HepG2 (cell line): ENCODE data around the gene PDP2. TPM values are rescaled to one million over a fixed set of nuclear protein-coding genes. Genes with fewer than 3 reads are reported as not detected.

ENCODE experiments used
- ELF1 ChIP-seq: sonication (generic); formaldehyde crosslinking; IDR thresholded peaks from 2 replicates; pipeline ENCODE4 v1.4.0; 2020; ENCODE audit warnings: missing genetic modification reagents
- FOXJ3 ChIP-seq: sonication (generic); formaldehyde crosslinking; IDR thresholded peaks from 2 replicates; pipeline ENCODE4 v1.4.0; 2020; ENCODE audit warnings: missing genetic modification reagents, mild to moderate bottlenecking, borderline replicate concordance
- GATAD1 ChIP-seq: IDR thresholded peaks from 2 replicates; pipeline ENCODE4 v1.6.1; 2016; ENCODE audit warnings: missing genetic modification reagents, missing compliant biosample characterization
- HMGXB4 ChIP-seq, 2 experiments: sonication (generic) in 1 of 2; formaldehyde crosslinking in 1 of 2; IDR thresholded peaks; 2 replicates each; pipeline versions ENCODE4 v1.4.0 to v1.6.1; 2018 to 2020; ENCODE audit warnings: missing genetic modification reagents in 2 of 2, borderline replicate concordance in 1 of 2, low read depth in 1 of 2, mild to moderate bottlenecking in 1 of 2, missing biosample characterization in 1 of 2
- NFATC3 ChIP-seq: sonication (generic); formaldehyde crosslinking; IDR thresholded peaks from 2 replicates; pipeline ENCODE4 v1.5.1; 2020; ENCODE audit warnings: mild to moderate bottlenecking, missing genetic modification reagents
- SATB2 ChIP-seq: sonication (generic); formaldehyde crosslinking; IDR thresholded peaks from 2 replicates; pipeline ENCODE4 v1.5.0; 2020; ENCODE audit warnings: missing genetic modification reagents
- SIN3B ChIP-seq: fragments of 150-350 bp; IDR thresholded peaks from 2 replicates; pipeline ENCODE4 v1.6.1; 2014; ENCODE audit warnings: low read length
- ZEB1 ChIP-seq: IDR thresholded peaks from 2 replicates; pipeline ENCODE4 v1.6.1; 2012; ENCODE audit warnings: mild to moderate bottlenecking, low read depth, inconsistent platforms; ENCODE audit not compliant: insufficient replicate concordance
- ZFP36L2 ChIP-seq: sonication (generic); formaldehyde crosslinking; IDR thresholded peaks from 2 replicates; pipeline ENCODE4 v1.4.0; 2020; ENCODE audit warnings: missing genetic modification reagents
- ZNF17 ChIP-seq: sonication (generic); formaldehyde crosslinking; IDR thresholded peaks from 2 replicates; pipeline ENCODE4 v1.5.0; 2020; ENCODE audit warnings: mild to moderate bottlenecking, missing genetic modification reagents
- ZNF264 ChIP-seq: sonication (generic); formaldehyde crosslinking; IDR thresholded peaks from 2 replicates; pipeline ENCODE4 v1.4.0; 2020; ENCODE audit warnings: missing genetic modification reagents
- ZNF354B ChIP-seq: sonication (generic); formaldehyde crosslinking; IDR thresholded peaks from 2 replicates; pipeline ENCODE4 v1.8.0; 2022; ENCODE audit warnings: mild to moderate bottlenecking, missing genetic modification reagents
- ZNF552 ChIP-seq: sonication (generic); formaldehyde crosslinking; IDR thresholded peaks from 2 replicates; pipeline ENCODE4 v1.9.0; 2022; ENCODE audit warnings: missing genetic modification reagents, mild to moderate bottlenecking, borderline replicate concordance
- ZNF670 ChIP-seq: sonication (generic); formaldehyde crosslinking; IDR thresholded peaks from 2 replicates; pipeline ENCODE4 v1.8.0; 2022; ENCODE audit warnings: mild to moderate bottlenecking, missing genetic modification reagents, borderline replicate concordance
- ZNF792 ChIP-seq: IDR thresholded peaks from 2 replicates; pipeline ENCODE4 v1.6.1; 2016
- ZNF883 ChIP-seq: sonication (generic); formaldehyde crosslinking; IDR thresholded peaks from 2 replicates; pipeline ENCODE4 v1.5.1; 2020; ENCODE audit warnings: mild to moderate bottlenecking, missing genetic modification reagents; ENCODE audit errors: not compliant biosample characterization
- ZSCAN21 ChIP-seq: sonication (generic); formaldehyde crosslinking; IDR thresholded peaks from 2 replicates; pipeline ENCODE4 v1.8.0; 2022; ENCODE audit warnings: mild to moderate bottlenecking, missing genetic modification reagents, moderate library complexity, borderline replicate concordance
- ZSCAN25 ChIP-seq: sonication (generic); formaldehyde crosslinking; IDR thresholded peaks from 2 replicates; pipeline ENCODE4 v1.8.0; 2022; ENCODE audit warnings: mild to moderate bottlenecking, missing genetic modification reagents
- polyA plus RNA-seq, 8 experiments: library from polyadenylated mRNA; depleted of rRNA in 3 of 8; stranded (reverse) in 7 of 8; unstranded in 1 of 8; fragments of >200 nt; fragmentation: Illumina TruSeq in 4 of 8; extraction: Trizol in 4 of 8; gene quantifications; 2 replicates each; pipeline versions ENCODE4 v1.2.1 to v1.2.3, GENCODE V29; 2011 to 2016; ENCODE audit warnings: low read depth in 4 of 8, missing spikeins in 1 of 8, mixed read lengths in 1 of 8; ENCODE audit not compliant: insufficient read depth in 1 of 8
- total RNA-seq, 5 experiments: library from RNA; depleted of rRNA; stranded (reverse); fragments of >200 nt; fragmentation: Illumina TruSeq; extraction: Trizol; gene quantifications; 2 replicates each; pipeline ENCODE4 v1.2.3, GENCODE V29; 2016; ENCODE audit warnings: low read depth in 1 of 5
- TF ChIP-seq, protein P1 (sequence below): sonication (generic); formaldehyde crosslinking; IDR thresholded peaks from 2 replicates; pipeline ENCODE4 v1.5.0; 2020; ENCODE audit warnings: missing genetic modification reagents
- TF ChIP-seq, protein P2 (sequence below): sonication (generic); formaldehyde crosslinking; IDR thresholded peaks from 2 replicates; pipeline ENCODE4 v1.5.0; 2020; ENCODE audit warnings: mild to moderate bottlenecking, missing genetic modification reagents
- TF ChIP-seq, protein P3 (sequence below): sonication (generic); formaldehyde crosslinking; IDR thresholded peaks from 2 replicates; pipeline ENCODE4 v1.4.0; 2020; ENCODE audit warnings: missing genetic modification reagents
- TF ChIP-seq, protein P4 (sequence below): sonication (generic); formaldehyde crosslinking; conservative IDR thresholded peaks from 2 replicates; pipeline ENCODE4 v1.8.0; 2022; ENCODE audit warnings: low read depth, missing genetic modification reagents

The PDP2 gene
- total and polyA plus RNA-seq, 2 of the 13 experiments (the other 11 are each of a cell fraction or from before 2014, with no cell fraction given) = 12.8 to 15.8 TPM

GRCh38 chr16:66935314-66936011, 55.1 kb downstream of the PDP2 start, which contains the start of gene CES2 (continued):
- TF ChIP-seq, protein P1, sequence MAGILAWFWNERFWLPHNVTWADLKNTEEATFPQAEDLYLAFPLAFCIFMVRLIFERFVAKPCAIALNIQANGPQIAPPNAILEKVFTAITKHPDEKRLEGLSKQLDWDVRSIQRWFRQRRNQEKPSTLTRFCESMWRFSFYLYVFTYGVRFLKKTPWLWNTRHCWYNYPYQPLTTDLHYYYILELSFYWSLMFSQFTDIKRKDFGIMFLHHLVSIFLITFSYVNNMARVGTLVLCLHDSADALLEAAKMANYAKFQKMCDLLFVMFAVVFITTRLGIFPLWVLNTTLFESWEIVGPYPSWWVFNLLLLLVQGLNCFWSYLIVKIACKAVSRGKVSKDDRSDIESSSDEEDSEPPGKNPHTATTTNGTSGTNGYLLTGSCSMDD (CRISPR knock-in tag) = 0 out of 2 replicates have a peak, but pooled peaks have one; percentile 10
- TF ChIP-seq ZNF17 (CRISPR knock-in tag) = no peak
- TF ChIP-seq, protein P2, sequence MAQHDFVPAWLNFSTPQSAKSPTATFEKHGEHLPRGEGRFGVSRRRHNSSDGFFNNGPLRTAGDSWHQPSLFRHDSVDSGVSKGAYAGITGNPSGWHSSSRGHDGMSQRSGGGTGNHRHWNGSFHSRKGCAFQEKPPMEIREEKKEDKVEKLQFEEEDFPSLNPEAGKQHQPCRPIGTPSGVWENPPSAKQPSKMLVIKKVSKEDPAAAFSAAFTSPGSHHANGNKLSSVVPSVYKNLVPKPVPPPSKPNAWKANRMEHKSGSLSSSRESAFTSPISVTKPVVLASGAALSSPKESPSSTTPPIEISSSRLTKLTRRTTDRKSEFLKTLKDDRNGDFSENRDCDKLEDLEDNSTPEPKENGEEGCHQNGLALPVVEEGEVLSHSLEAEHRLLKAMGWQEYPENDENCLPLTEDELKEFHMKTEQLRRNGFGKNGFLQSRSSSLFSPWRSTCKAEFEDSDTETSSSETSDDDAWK (CRISPR knock-in tag) = no peak
- peak; percentile 78 for TF ChIP-seq ZNF552 (CRISPR knock-in tag)
- TF ChIP-seq FOXJ3 = no peak
- TF ChIP-seq ZFP36L2 = 0 out of 2 replicates have a peak, but pooled peaks have one; percentile 34
- TF ChIP-seq ZNF792 = 0 out of 2 replicates have a peak, but pooled peaks have one; percentile 47
- TF ChIP-seq ZSCAN21 (CRISPR knock-in tag) = peak; percentile 73
- no peak for TF ChIP-seq ZEB1
- TF ChIP-seq SATB2 = 0 out of 2 replicates have a peak, but pooled peaks have one; percentile 54
- TF ChIP-seq ZNF883 (CRISPR knock-in tag) = peak; percentile 67
- TF ChIP-seq HMGXB4 (CRISPR knock-in tag; IDR thresholded peaks at IDR 0.05; ENCODE audit: borderline replicate concordance in 1 of 2, low read depth in 1 of 2) = peak; percentile 73 to 76; a peak in 3 of 4 replicates
- TF ChIP-seq ZNF670 (CRISPR knock-in tag) = peak; percentile 90; the same call in 1 of the 2 replicates
- TF ChIP-seq GATAD1 (CRISPR knock-in tag) = peak; percentile 60; the same call in 1 of the 2 replicates
- peak; percentile 94 for TF ChIP-seq ZNF264 (CRISPR knock-in tag)
- 0 out of 2 replicates have a peak, but pooled peaks have one; percentile 57 for TF ChIP-seq ZNF354B (CRISPR knock-in tag)
- no peak for TF ChIP-seq ELF1 (CRISPR knock-in tag)
- no peak for TF ChIP-seq NFATC3 (CRISPR knock-in tag)
- TF ChIP-seq, protein P3, sequence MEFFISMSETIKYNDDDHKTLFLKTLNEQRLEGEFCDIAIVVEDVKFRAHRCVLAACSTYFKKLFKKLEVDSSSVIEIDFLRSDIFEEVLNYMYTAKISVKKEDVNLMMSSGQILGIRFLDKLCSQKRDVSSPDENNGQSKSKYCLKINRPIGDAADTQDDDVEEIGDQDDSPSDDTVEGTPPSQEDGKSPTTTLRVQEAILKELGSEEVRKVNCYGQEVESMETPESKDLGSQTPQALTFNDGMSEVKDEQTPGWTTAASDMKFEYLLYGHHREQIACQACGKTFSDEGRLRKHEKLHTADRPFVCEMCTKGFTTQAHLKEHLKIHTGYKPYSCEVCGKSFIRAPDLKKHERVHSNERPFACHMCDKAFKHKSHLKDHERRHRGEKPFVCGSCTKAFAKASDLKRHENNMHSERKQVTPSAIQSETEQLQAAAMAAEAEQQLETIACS = peak; percentile 29; the same call in 1 of the 2 replicates
- TF ChIP-seq, protein P4, sequence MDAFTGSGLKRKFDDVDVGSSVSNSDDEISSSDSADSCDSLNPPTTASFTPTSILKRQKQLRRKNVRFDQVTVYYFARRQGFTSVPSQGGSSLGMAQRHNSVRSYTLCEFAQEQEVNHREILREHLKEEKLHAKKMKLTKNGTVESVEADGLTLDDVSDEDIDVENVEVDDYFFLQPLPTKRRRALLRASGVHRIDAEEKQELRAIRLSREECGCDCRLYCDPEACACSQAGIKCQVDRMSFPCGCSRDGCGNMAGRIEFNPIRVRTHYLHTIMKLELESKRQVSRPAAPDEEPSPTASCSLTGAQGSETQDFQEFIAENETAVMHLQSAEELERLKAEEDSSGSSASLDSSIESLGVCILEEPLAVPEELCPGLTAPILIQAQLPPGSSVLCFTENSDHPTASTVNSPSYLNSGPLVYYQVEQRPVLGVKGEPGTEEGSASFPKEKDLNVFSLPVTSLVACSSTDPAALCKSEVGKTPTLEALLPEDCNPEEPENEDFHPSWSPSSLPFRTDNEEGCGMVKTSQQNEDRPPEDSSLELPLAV (CRISPR knock-in tag) = no peak
- TF ChIP-seq ZSCAN25 (CRISPR knock-in tag) = peak; percentile 83
- no peak for TF ChIP-seq SIN3B
